AG10803 (cell line): ENCODE data around the gene LIM2.
"Not testable (repeated sequence)": the region's sequence is repeated elsewhere in the genome, so short reads cannot be mapped to it uniquely, and the experiment has no call there.

ENCODE experiments used
- DNase-seq: peaks from one replicate; pipeline ENCODE4 v3.0.0; 2010; ENCODE audit warnings: low read depth
- H3K4me3 ChIP-seq: 2 replicates; pipeline ENCODE4 v1.5.1; 2011; ENCODE audit warnings: mild to moderate bottlenecking, low read length, control low read depth
- TF ChIP-seq, protein P1 (sequence below): conservative IDR thresholded peaks from 2 replicates; pipeline ENCODE4 v1.5.1; 2011; ENCODE audit warnings: mild to moderate bottlenecking, low read length, control low read depth, inconsistent platforms

Gene LIM2

DNA sequence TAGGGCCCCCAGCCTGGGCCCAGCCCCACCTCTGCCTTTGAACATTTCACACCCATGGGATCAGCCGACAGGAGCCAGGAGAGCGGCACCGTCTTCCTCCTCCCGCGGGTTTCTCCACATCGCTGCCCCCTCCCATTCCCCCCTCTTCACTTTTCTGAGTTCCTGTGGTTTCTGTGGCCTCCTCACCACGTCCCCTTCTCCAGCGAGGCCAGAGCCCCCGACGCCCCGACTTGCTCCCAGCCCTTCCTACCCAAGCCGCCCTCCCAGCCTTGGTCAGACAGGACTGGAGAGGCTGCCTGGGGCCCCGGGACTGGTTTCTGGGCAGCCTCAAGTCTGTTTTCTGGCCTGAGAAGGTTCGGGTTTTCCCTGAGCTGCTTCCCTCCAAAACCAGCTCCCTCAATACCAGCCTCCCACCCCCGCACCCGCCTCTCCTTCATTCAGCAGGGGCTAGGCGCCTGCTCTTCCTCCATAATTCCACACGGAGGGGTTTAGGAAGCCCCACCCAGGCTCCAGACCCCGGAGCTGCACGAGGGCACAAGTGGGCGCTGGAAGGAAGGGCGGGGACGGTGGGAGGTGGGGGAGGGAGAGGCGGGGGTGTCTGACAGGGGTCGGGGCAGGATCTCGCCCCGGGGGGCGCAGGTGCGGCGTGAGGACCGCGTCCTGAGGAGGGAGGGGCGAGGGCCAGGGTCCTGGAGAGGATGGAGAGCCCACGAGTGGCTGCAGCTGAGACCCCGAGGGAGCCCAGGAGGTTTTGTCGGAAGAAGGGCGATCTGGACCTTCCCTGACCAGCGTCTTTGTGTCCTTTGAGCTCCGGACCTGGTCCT is 33.7 kb upstream of the LIM2 start:
- no peak overlapping the region for H3K4me3 ChIP-seq
- TF ChIP-seq, protein P1, sequence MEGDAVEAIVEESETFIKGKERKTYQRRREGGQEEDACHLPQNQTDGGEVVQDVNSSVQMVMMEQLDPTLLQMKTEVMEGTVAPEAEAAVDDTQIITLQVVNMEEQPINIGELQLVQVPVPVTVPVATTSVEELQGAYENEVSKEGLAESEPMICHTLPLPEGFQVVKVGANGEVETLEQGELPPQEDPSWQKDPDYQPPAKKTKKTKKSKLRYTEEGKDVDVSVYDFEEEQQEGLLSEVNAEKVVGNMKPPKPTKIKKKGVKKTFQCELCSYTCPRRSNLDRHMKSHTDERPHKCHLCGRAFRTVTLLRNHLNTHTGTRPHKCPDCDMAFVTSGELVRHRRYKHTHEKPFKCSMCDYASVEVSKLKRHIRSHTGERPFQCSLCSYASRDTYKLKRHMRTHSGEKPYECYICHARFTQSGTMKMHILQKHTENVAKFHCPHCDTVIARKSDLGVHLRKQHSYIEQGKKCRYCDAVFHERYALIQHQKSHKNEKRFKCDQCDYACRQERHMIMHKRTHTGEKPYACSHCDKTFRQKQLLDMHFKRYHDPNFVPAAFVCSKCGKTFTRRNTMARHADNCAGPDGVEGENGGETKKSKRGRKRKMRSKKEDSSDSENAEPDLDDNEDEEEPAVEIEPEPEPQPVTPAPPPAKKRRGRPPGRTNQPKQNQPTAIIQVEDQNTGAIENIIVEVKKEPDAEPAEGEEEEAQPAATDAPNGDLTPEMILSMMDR = no peak
- no peak for DNase-seq

DNA sequence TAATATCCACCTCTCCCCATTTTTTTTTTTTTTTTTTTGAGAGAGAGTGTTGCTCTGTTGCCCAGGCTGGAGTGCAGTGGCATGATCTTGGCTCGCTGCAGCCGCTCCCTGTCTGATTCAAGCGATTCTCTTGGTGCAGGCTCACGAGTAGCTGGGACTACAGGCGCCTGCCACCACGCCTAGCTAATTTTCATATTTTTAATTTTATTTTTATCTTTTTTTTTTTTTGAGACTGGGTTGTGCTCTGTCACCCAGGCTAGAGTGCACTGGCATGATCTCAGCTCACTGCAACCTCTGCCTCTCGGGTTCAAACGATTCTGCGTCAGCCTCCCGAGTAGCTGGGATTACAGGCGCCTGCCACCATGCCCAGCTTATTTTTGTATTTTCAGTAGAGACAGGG is 32.7 kb upstream of the LIM2 start:
- not testable (repeated sequence) for H3K4me3 ChIP-seq, DNase-seq

DNA sequence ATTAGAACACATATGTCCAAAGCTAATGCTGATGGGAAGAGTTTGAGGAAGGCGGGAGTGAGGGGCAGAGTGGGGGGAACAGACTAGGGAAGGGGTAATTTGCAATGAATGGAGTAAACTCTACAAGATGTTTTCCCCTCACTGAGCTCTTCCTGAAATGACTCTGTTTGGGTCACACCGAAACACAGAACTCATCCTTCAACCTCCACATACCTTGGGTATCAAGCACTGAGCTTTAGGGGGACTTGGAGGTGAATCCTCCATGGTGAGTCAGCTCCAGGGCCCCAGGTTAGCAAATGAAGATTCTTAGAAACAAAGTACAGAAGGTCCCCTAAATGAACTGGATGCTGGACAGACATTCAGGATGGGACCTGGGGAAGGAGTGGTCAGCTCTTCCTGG is 30.9 kb upstream of the LIM2 start:
- TF ChIP-seq, protein P1 = no peak
- DNase-seq = no peak
- no peak overlapping the region for H3K4me3 ChIP-seq

DNA sequence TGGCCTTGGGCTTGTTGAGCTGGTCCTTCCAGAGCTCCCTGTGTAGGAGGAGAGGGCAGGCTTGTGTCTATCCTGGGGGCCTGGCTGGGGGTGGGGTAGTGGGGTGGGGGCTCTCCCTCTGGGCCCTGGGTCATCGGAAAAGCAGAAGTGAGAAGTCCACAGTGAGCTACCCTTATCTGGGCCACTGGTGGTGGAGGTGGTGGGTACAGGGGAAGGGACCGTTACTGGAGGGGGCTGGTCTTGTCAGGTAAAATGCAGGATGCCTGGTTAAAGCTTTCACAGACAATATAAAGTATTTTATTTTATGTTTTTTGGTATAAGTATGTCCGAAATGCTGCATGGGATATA is 30.0 kb upstream of the LIM2 start:
- H3K4me3 ChIP-seq = no peak overlapping the region
- TF ChIP-seq, protein P1 = no peak
- no peak for DNase-seq

DNA sequence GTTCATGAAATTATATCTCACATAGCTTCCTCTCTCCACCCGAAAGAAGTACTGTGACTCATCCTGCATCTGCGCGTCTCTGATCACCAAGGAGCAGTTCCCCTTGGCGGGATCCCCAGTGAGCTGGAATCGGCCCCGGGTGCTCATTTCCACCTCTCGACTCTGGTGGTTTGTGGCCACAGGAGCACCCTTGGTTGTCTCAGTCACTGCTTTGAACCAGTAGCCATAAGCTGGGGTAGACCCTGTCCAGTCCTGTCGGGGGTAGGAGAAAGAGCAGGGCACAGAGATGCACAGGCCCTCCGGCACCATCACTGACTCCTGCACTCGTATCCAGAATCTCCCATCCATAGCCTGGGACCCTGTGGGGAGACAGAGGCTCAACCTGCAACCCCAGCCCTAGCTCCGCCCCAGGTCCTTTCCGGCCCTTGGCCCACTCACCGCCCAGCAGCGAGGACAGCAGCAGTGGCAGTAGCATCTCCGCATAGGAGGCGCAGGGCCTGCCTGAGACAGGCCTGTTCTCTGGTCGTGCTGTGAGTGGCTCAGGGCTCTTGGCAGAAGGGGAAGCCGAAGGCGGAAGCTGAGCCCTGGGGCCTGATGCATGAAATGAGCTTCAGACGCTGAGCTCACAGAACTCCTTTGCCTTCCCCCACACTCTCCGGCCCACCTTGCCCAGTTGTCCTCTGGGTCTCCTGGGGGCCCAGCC is 29.5 kb upstream of the LIM2 start, which contains the start of gene SIGLEC10:
TSS of gene SIGLEC10 (minus strand) at position 536 of the 703 bp plus-strand sequence. CDS start at position 475, 61 bp downstream.
- DNase-seq = no peak
- TF ChIP-seq, protein P1 = no peak

DNA sequence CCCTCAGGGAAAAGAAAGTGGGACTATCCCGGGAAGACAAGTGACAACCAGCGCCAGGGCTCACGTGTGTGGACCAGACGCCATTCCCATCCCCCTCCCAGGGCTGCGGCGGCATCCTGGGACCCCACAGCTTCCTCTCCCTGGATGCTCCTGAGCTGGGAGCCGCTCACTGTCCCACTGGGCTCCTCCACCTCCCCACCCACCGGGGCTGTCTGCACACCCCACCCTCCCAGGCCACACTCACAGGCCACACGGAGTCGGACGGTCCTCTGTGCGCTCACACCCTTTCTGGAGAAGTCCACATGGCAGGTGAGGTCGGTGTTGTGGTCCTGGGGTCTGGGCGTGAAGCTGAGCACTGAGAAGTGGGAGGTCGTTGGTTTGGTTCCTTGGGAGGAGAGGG is 28.6 kb upstream of the LIM2 start:
- H3K4me3 ChIP-seq, DNase-seq: not testable (repeated sequence)

More for the DNA sequence above, 29.5 kb upstream of the LIM2 start, which contains the start of gene SIGLEC10:
- H3K4me3 ChIP-seq = no peak within 1 kb of the TSS

DNA sequence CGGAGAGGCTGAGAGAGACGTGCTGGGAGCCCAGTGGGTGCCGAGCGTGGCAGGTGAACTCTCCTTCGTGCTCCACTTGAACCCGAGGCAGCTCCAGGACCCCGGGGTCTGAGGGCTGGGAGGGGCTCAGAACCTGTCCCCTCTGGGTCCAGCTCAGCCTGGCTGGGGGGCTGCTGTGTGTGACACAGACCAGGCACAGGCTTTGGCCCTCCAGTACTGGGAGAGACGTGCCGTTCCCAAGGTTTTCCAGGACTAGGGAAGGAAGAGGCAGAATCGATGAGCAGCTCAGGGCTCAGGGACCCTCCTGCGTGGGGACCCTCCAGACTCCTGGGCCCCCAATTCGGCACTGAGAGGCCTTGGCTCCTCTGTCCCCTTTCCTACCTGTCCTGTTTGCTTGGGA is 27.4 kb upstream of the LIM2 start:
- TF ChIP-seq, protein P1 = no peak
- no peak for DNase-seq
- H3K4me3 ChIP-seq = no peak overlapping the region
